SK-N-MC (cell line): ENCODE measurements around the gene TPPP3.

Source experiments
- EZH2 ChIP-seq: fragments of 200-600 bp; sonication (generic); IDR thresholded peaks from one replicate; pipeline ENCODE4 v1.6.1; 2017; ENCODE audit warnings: antibody characterized with exemption
- POLR2AphosphoS5 ChIP-seq: IDR thresholded peaks from 2 replicates; pipeline ENCODE4 v1.6.1; 2012; ENCODE audit warnings: mild to moderate bottlenecking, low read depth, low read length, borderline replicate concordance

- no peak for TF ChIP-seq EZH2
- TF ChIP-seq POLR2AphosphoS5: no peak
Observed at GRCh38 chr16:67396159-67397035, 3.1 kb upstream of the TPPP3 start.
